GM12891 (cell line): ENCODE data around the gene CDH19.

Source experiments
- DNase-seq: peaks from one replicate; pipeline ENCODE4 v3.0.0; 2011; ENCODE audit warnings: low spot score; ENCODE audit not compliant: insufficient read length
- FAIRE-seq: peaks from 2 replicates; lab custom pipeline; 2011; peaks lifted over from hg19 to GRCh38; lab: Jason Lieb, UNC
- PAX5 ChIP-seq: IDR thresholded peaks from 2 replicates; pipeline ENCODE4 v1.6.1; 2011; ENCODE audit warnings: low read length, moderate library complexity, mild to moderate bottlenecking; ENCODE audit not compliant: insufficient read depth, severe bottlenecking
- POLR2A ChIP-seq: IDR thresholded peaks from 2 replicates; pipeline ENCODE4 v1.6.1; 2011; ENCODE audit warnings: low read depth, low read length, control low read depth
- POLR2AphosphoS5 ChIP-seq: IDR thresholded peaks from 2 replicates; pipeline ENCODE4 v1.6.1; 2011; ENCODE audit warnings: low read depth, low read length, control low read depth
- POU2F2 ChIP-seq: IDR thresholded peaks from 2 replicates; pipeline ENCODE4 v1.6.1; 2011; ENCODE audit warnings: low read depth, mild to moderate bottlenecking, control low read depth, low read length, moderate library complexity
- SPI1 ChIP-seq: IDR thresholded peaks from 2 replicates; pipeline ENCODE4 v1.6.1; 2011; ENCODE audit warnings: low read depth, low read length, control low read depth
- TAF1 ChIP-seq: IDR thresholded peaks from 2 replicates; pipeline ENCODE4 v1.6.1; 2011; ENCODE audit warnings: low read depth, low read length, control low read depth

The CDH19 gene

GRCh38 chr18:66623821-66624220, 19.9 kb upstream of the CDH19 start:
- DNase-seq (no peak), FAIRE-seq (no peak)
- no peak for TF ChIP-seq POLR2AphosphoS5
- TF ChIP-seq PAX5, result no peak
- no peak for TF ChIP-seq POU2F2
- no peak for TF ChIP-seq TAF1
- TF ChIP-seq POLR2A, result no peak
- TF ChIP-seq SPI1, result no peak

GRCh38 chr18:66621816-66622576, 18.1 kb upstream of the CDH19 start:
- no peak for TF ChIP-seq POLR2A
- no peak for TF ChIP-seq PAX5
- TF ChIP-seq SPI1, result no peak
- TF ChIP-seq POU2F2, result no peak
- no peak for TF ChIP-seq POLR2AphosphoS5
- no peak for TF ChIP-seq TAF1
- no peak for FAIRE-seq
- no peak for DNase-seq

- FAIRE-seq, result no peak
- no peak for TF ChIP-seq PAX5
- TF ChIP-seq POLR2A, result no peak
- TF ChIP-seq TAF1, result no peak
- no peak for TF ChIP-seq SPI1
- TF ChIP-seq POU2F2, result no peak
- no peak for TF ChIP-seq POLR2AphosphoS5
- no peak for DNase-seq
Observed at GRCh38 chr18:66616523-66616983, 12.7 kb upstream of the CDH19 start.

- DNase-seq (no peak), FAIRE-seq (no peak)
- TF ChIP-seq POLR2AphosphoS5 (no peak), POU2F2 (no peak)
Observed at GRCh38 chr18:66615176-66615575, 11.3 kb upstream of the CDH19 start.

GRCh38 chr18:66607632-66608031, 3.7 kb upstream of the CDH19 start:
- no peak for TF ChIP-seq POLR2A
- TF ChIP-seq TAF1, result no peak
- TF ChIP-seq POLR2AphosphoS5, result no peak
- no peak for TF ChIP-seq PAX5
- TF ChIP-seq POU2F2, result no peak
- no peak for TF ChIP-seq SPI1
- DNase-seq (no peak), FAIRE-seq (no peak)

- FAIRE-seq, result no peak
- no peak for TF ChIP-seq POU2F2
- no peak for TF ChIP-seq SPI1
- TF ChIP-seq TAF1, result no peak
- no peak for TF ChIP-seq PAX5
- no peak for TF ChIP-seq POLR2AphosphoS5
- no peak for TF ChIP-seq POLR2A
Observed at GRCh38 chr18:66601649-66602048, 2.2 kb downstream of the CDH19 start.

GRCh38 chr18:66599190-66599589, 4.7 kb downstream of the CDH19 start:
- FAIRE-seq (no peak), DNase-seq (no peak)
- no peak for TF ChIP-seq POU2F2
- no peak for TF ChIP-seq TAF1
- no peak for TF ChIP-seq POLR2A
- TF ChIP-seq SPI1, result no peak
- no peak for TF ChIP-seq PAX5
- TF ChIP-seq POLR2AphosphoS5, result no peak

More at GRCh38 chr18:66601649-66602048, 2.2 kb downstream of the CDH19 start:
- DNase-seq, result no peak

- FAIRE-seq, result no peak
- no peak for DNase-seq
- TF ChIP-seq POU2F2, result no peak
- TF ChIP-seq POLR2AphosphoS5, result no peak
- no peak for TF ChIP-seq TAF1
- TF ChIP-seq PAX5, result no peak
- no peak for TF ChIP-seq SPI1
- no peak for TF ChIP-seq POLR2A
Observed at GRCh38 chr18:66587430-66587829, 16.5 kb downstream of the CDH19 start.

- no peak for FAIRE-seq
- no peak for DNase-seq
- no peak for TF ChIP-seq POLR2A
- TF ChIP-seq TAF1, result no peak
- TF ChIP-seq POLR2AphosphoS5, result no peak
- no peak for TF ChIP-seq PAX5
- TF ChIP-seq POU2F2, result no peak
- no peak for TF ChIP-seq SPI1
Observed at GRCh38 chr18:66582211-66582610, 21.7 kb downstream of the CDH19 start.

GRCh38 chr18:66575263-66575662, 28.6 kb downstream of the CDH19 start:
- no peak for TF ChIP-seq POU2F2
- no peak for TF ChIP-seq POLR2A
- TF ChIP-seq SPI1, result no peak
- TF ChIP-seq PAX5, result no peak
- no peak for TF ChIP-seq TAF1
- TF ChIP-seq POLR2AphosphoS5, result no peak
- DNase-seq (no peak), FAIRE-seq (no peak)
